GM23338 (cell line): ENCODE measurements around the gene ATP9A. TPM values are rescaled to one million over a fixed set of nuclear protein-coding genes. Genes with fewer than 3 reads are reported as not detected.

Experiments used
- ATAC-seq: fragments of 200-7000 bp; cut with Tn5 transposase; 3 replicates; pipeline ENCODE4 v1.9.1; 2020
- DNase-seq: peaks from one replicate; pipeline ENCODE4 v3.0.0-alpha.2; 2015; ENCODE audit warnings: low spot score
- H2AFZ ChIP-seq: fragments of 200-600 bp; sonication (generic); 2 replicates; pipeline ENCODE4 v1.8.0; 2016; ENCODE audit warnings: antibody characterized with exemption, mild to moderate bottlenecking, moderate library complexity
- H3F3A ChIP-seq: fragments of 200-600 bp; sonication (generic); replicated peaks from 2 replicates; pipeline ENCODE4 v1.8.0; 2017; ENCODE audit warnings: antibody characterized with exemption, mixed run types, low read depth
- H3K27ac ChIP-seq: fragments of 200-600 bp; sonication (generic); 2 replicates; pipeline ENCODE4 v1.6.1; 2016; ENCODE audit warnings: low read depth
- H3K27me3 ChIP-seq: fragments of 200-600 bp; sonication (generic); 2 replicates; pipeline ENCODE4 v1.8.0; 2016; ENCODE audit warnings: mild to moderate bottlenecking, mixed run types, moderate library complexity; ENCODE audit not compliant: insufficient read depth
- H3K36me3 ChIP-seq: fragments of 200-600 bp; sonication (generic); 2 replicates; pipeline ENCODE4 v1.8.0; 2016; ENCODE audit warnings: mild to moderate bottlenecking; ENCODE audit not compliant: insufficient read depth
- H3K4me1 ChIP-seq: fragments of 200-600 bp; sonication (generic); 2 replicates; pipeline ENCODE4 v1.8.0; 2016; ENCODE audit warnings: mild to moderate bottlenecking, moderate library complexity; ENCODE audit not compliant: insufficient read depth
- H3K4me2 ChIP-seq: fragments of 200-600 bp; sonication (generic); 2 replicates; pipeline ENCODE4 v1.7.1; 2017; ENCODE audit warnings: mixed run types
- H3K4me3 ChIP-seq: fragments of 200-600 bp; sonication (generic); 2 replicates; pipeline ENCODE4 v1.6.1; 2016; ENCODE audit warnings: mixed run types
- H3K79me2 ChIP-seq: fragments of 200-600 bp; sonication (generic); replicated peaks from 2 replicates; pipeline ENCODE4 v1.8.0; 2017; ENCODE audit warnings: mild to moderate bottlenecking; ENCODE audit not compliant: insufficient read depth
- H3K9me2 ChIP-seq: fragments of 200-600 bp; sonication (generic); 2 replicates; pipeline ENCODE4 v1.8.0; 2017; ENCODE audit not compliant: insufficient read depth
- H4K20me1 ChIP-seq: fragments of 200-600 bp; sonication (generic); replicated peaks from 2 replicates; pipeline ENCODE4 v1.8.0; 2017; ENCODE audit warnings: mild to moderate bottlenecking; ENCODE audit not compliant: insufficient read depth
- H3K27ac Mint-ChIP-seq: 2 replicates; pipeline ENCODE4 v1.8.0; 2020; ENCODE audit warnings: inconsistent platforms, mild to moderate bottlenecking, moderate library complexity, mixed read lengths
- H3K27me3 Mint-ChIP-seq: 3 replicates; pipeline ENCODE4 v1.8.0; 2022; ENCODE audit warnings: low read depth, mild to moderate bottlenecking, moderate library complexity, mixed read lengths, inconsistent platforms; ENCODE audit not compliant: insufficient read depth, poor library complexity
- H3K36me3 Mint-ChIP-seq: 3 replicates; pipeline ENCODE4 v1.8.0; 2021; ENCODE audit warnings: low read depth, mild to moderate bottlenecking, inconsistent platforms, moderate library complexity, mixed read lengths
- H3K4me1 Mint-ChIP-seq: 3 replicates; pipeline ENCODE4 v1.8.0; 2020; ENCODE audit warnings: mild to moderate bottlenecking, inconsistent platforms, mixed read lengths
- H3K4me3 Mint-ChIP-seq: 3 replicates; pipeline ENCODE4 v1.8.0; 2021; ENCODE audit warnings: moderate library complexity, mild to moderate bottlenecking, inconsistent platforms, mixed read lengths
- H3K9me3 Mint-ChIP-seq: 3 replicates; pipeline ENCODE4 v1.8.0; 2020; ENCODE audit warnings: moderate library complexity, mild to moderate bottlenecking, inconsistent platforms, mixed read lengths
- CREB1 ChIP-seq: fragments of 250-450 bp; sonication (Bioruptor Pico); IDR thresholded peaks from 2 replicates; pipeline ENCODE4 v1.5.0; 2020; ENCODE audit warnings: low read depth, mild to moderate bottlenecking, moderate library complexity
- EZH2 ChIP-seq: fragments of 200-600 bp; sonication (generic); IDR thresholded peaks from one replicate; pipeline ENCODE4 v1.8.0; 2017; ENCODE audit warnings: antibody characterized with exemption, mild to moderate bottlenecking, low read depth; ENCODE audit not compliant: unreplicated experiment
- EZH2phosphoT487 ChIP-seq: fragments of 200-600 bp; sonication (generic); IDR thresholded peaks from one replicate; pipeline ENCODE4 v1.8.1; 2018; ENCODE audit warnings: antibody characterized with exemption; ENCODE audit not compliant: unreplicated experiment
- JUNB ChIP-seq: IDR thresholded peaks from one replicate; pipeline ENCODE4 v1.6.1; 2016; ENCODE audit warnings: antibody characterized with exemption; ENCODE audit not compliant: unreplicated experiment
- NANOG ChIP-seq: IDR thresholded peaks from 2 replicates; pipeline ENCODE4 v1.6.1; 2016; ENCODE audit warnings: antibody characterized with exemption, borderline replicate concordance
- STAT1 ChIP-seq: IDR thresholded peaks from one replicate; pipeline ENCODE4 v1.6.1; 2016; ENCODE audit warnings: antibody characterized with exemption; ENCODE audit not compliant: unreplicated experiment
- ZNF114 ChIP-seq: fragments of 250-450 bp; sonication (Bioruptor Pico); IDR thresholded peaks from 2 replicates; pipeline ENCODE4 v1.5.0; 2020; ENCODE audit warnings: mild to moderate bottlenecking, moderate library complexity
- ZNF331 ChIP-seq: fragments of 250-450 bp; sonication (Bioruptor Pico); IDR thresholded peaks from 2 replicates; pipeline ENCODE4 v1.5.0; 2020; ENCODE audit warnings: low read depth, mild to moderate bottlenecking, moderate library complexity
- polyA plus RNA-seq: library from polyadenylated mRNA; unstranded; fragments of >200 nt; fragmentation: Nextera tagmentation; extraction: Ambion mirVana; gene quantifications from 2 replicates; pipeline ENCODE4 v1.2.1, GENCODE V29; 2016
- total RNA-seq: library from RNA; depleted of rRNA; stranded (reverse); fragments of >200 nt; shearing (Covaris generic); gene quantifications from 2 replicates; pipeline ENCODE4 v1.2.3, GENCODE V29; 2014
- TF ChIP-seq, protein P1 (sequence below): IDR thresholded peaks from 2 replicates; pipeline ENCODE4 v1.6.1; 2016; ENCODE audit warnings: antibody characterized with exemption
- TF ChIP-seq, protein P2 (sequence below): IDR thresholded peaks from one replicate; pipeline ENCODE4 v1.6.1; 2018; ENCODE audit warnings: antibody characterized with exemption; ENCODE audit not compliant: unreplicated experiment
- TF ChIP-seq, protein P3 (sequence below), 2 experiments: fragments of 200-600 bp in 1 of 2; sonication (generic) in 1 of 2; conservative IDR thresholded peaks; 2 replicates each; pipeline versions ENCODE4 v1.5.1 to v1.6.1; 2016 to 2017; ENCODE audit warnings: antibody characterized with exemption in 2 of 2, low read depth in 2 of 2, mild to moderate bottlenecking in 2 of 2, moderate library complexity in 1 of 2

Gene ATP9A
- total and polyA plus RNA-seq, 2 experiments from 2014 or later = 0.94 to 5.9 TPM

DNA sequence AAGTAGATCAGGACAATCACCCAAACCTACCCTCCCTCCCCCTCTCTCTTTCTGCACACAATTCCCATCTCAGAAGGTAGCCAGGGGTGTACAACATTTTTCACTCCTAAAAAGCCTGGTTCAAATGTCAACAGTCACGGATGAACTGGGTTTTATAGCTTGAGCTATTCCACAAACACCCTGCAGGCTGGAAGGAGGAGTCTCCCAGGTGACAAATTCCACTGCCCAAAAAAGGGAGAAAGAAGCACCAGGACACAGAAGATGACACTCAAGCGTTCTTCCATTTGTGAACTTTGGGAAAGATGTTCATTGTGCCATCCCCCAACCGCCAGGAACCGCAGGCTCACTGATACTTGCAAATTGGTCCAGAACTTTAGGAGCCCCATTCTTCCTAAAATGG is 114.1 kb downstream of the ATP9A start (continued):
- TF ChIP-seq, protein P1, sequence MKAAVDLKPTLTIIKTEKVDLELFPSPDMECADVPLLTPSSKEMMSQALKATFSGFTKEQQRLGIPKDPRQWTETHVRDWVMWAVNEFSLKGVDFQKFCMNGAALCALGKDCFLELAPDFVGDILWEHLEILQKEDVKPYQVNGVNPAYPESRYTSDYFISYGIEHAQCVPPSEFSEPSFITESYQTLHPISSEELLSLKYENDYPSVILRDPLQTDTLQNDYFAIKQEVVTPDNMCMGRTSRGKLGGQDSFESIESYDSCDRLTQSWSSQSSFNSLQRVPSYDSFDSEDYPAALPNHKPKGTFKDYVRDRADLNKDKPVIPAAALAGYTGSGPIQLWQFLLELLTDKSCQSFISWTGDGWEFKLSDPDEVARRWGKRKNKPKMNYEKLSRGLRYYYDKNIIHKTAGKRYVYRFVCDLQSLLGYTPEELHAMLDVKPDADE = no peak
- no peak for TF ChIP-seq EZH2phosphoT487

DNA sequence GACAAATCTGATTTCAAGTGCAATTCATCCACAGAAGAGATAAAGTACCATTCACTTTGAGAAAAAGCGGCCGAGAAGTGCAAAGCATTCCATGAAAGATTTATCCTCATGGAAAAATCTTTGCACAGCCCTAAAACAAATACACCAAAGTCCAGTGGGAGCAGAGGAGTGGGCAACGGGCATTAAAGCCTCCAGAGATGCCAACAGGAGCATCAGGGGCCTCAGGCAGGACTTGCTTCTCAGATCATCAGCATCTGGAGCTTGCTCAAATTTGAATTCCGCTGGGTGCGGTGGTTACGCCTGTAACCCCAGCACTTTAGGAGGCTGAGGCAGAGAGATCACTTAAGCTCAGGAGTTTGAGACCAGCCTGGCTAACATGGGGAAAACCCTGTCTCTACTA is 115.0 kb downstream of the ATP9A start:
- Histone ChIP-seq H3K79me2 (no peaks in the 10 kb centered on the region), H2AFZ (no peak overlapping the region), H3K9me2 (no peaks in the 10 kb centered on the region), H3K27me3 (no peaks in the 10 kb centered on the region), H3K27ac (no peak overlapping the region), H3K4me1 (no peaks in the 10 kb centered on the region), H4K20me1 (no peaks in the 10 kb centered on the region), H3K36me3 (peaks cover 3% of the 10 kb centered on the region; the same call in 1 of the 2 replicates), H3F3A (peaks cover 4% of the 10 kb centered on the region; the same call in 1 of the 2 replicates), H3K4me2 (no peak overlapping the region), H3K4me3 (no peak overlapping the region)
- H3K4me3 Mint-ChIP-seq = no peak overlapping the region
- no peak for ATAC-seq
- H3K27me3 Mint-ChIP-seq = peaks cover 5% of the 10 kb centered on the region
- DNase-seq = no peak
- H3K9me3 Mint-ChIP-seq = no peaks in the 10 kb centered on the region
- peaks cover 4% of the 10 kb centered on the region; the same call in 1 of the 3 replicates for H3K36me3 Mint-ChIP-seq
- H3K27ac Mint-ChIP-seq = no peak overlapping the region
- H3K4me1 Mint-ChIP-seq = no peaks in the 10 kb centered on the region
- TF ChIP-seq CREB1 (CRISPR knock-in tag) (no peak), EZH2phosphoT487 (no peak), ZNF331 (CRISPR knock-in tag) (no peak), EZH2 (no peak), STAT1 (no peak), ZNF114 (CRISPR knock-in tag) (no peak), JUNB (no peak), NANOG (no peak)
- TF ChIP-seq, protein P1 = no peak
- TF ChIP-seq, protein P2, sequence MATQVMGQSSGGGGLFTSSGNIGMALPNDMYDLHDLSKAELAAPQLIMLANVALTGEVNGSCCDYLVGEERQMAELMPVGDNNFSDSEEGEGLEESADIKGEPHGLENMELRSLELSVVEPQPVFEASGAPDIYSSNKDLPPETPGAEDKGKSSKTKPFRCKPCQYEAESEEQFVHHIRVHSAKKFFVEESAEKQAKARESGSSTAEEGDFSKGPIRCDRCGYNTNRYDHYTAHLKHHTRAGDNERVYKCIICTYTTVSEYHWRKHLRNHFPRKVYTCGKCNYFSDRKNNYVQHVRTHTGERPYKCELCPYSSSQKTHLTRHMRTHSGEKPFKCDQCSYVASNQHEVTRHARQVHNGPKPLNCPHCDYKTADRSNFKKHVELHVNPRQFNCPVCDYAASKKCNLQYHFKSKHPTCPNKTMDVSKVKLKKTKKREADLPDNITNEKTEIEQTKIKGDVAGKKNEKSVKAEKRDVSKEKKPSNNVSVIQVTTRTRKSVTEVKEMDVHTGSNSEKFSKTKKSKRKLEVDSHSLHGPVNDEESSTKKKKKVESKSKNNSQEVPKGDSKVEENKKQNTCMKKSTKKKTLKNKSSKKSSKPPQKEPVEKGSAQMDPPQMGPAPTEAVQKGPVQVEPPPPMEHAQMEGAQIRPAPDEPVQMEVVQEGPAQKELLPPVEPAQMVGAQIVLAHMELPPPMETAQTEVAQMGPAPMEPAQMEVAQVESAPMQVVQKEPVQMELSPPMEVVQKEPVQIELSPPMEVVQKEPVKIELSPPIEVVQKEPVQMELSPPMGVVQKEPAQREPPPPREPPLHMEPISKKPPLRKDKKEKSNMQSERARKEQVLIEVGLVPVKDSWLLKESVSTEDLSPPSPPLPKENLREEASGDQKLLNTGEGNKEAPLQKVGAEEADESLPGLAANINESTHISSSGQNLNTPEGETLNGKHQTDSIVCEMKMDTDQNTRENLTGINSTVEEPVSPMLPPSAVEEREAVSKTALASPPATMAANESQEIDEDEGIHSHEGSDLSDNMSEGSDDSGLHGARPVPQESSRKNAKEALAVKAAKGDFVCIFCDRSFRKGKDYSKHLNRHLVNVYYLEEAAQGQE = no peak
- TF ChIP-seq, protein P3, sequence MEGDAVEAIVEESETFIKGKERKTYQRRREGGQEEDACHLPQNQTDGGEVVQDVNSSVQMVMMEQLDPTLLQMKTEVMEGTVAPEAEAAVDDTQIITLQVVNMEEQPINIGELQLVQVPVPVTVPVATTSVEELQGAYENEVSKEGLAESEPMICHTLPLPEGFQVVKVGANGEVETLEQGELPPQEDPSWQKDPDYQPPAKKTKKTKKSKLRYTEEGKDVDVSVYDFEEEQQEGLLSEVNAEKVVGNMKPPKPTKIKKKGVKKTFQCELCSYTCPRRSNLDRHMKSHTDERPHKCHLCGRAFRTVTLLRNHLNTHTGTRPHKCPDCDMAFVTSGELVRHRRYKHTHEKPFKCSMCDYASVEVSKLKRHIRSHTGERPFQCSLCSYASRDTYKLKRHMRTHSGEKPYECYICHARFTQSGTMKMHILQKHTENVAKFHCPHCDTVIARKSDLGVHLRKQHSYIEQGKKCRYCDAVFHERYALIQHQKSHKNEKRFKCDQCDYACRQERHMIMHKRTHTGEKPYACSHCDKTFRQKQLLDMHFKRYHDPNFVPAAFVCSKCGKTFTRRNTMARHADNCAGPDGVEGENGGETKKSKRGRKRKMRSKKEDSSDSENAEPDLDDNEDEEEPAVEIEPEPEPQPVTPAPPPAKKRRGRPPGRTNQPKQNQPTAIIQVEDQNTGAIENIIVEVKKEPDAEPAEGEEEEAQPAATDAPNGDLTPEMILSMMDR (conservative IDR thresholded peaks at IDR 0.05; ENCODE audit: low read depth in 2 of 2) = no peak
